ENCODE results near the gene FOXN3. TPM values are rescaled to one million over a fixed set of nuclear protein-coding genes. Genes with fewer than 3 reads are reported as not detected.
A peak's percentile ranks its signal among the peaks of the same experiment; 100 is the strongest.

The FOXN3 gene
- total RNA-seq, 4 donors from 2014 or later, result 99.6 to 172 (median 103) TPM

- in situ Hi-C loops (cut with MboI; ENCODE audit: low sequenced_read_pairs in 4 of 4), result no loop called here
- Histone ChIP-seq H3K27ac (peak overlapping the region; percentile 74 to 82 (median 78)), H3K4me3 (no peak overlapping the region), H3K36me3 (no peaks in the 10 kb centered on the region), H3K27me3 (no peaks in the 10 kb centered on the region), H3K9me3 (no peaks in the 10 kb centered on the region), H3K4me1 (peaks cover 66 to 68% of the 10 kb centered on the region in 2 donors)
- TF ChIP-seq POLR2A (IDR thresholded peaks at IDR 0.05) (no peak), CTCF (IDR thresholded peaks at IDR 0.05 in 4 of 5, conservative IDR thresholded peaks at IDR 0.05 in 1 of 5) (no peak)
- ATAC-seq (no peak), DNase-seq (no peak)
- intact Hi-C loops (cut with DNase I; ENCODE audit: low total_unique reads), result no loop called here
Observed at GRCh38 chr14:89370781-89371180, 46.3 kb downstream of the FOXN3 start.

GRCh38 chr14:89370381-89370780 lies 46.7 kb downstream of the FOXN3 start:
- no peak for DNase-seq
- H3K9me3 ChIP-seq, result no peaks in the 10 kb centered on the region
- TF ChIP-seq CTCF (IDR thresholded peaks at IDR 0.05 in 4 of 5, conservative IDR thresholded peaks at IDR 0.05 in 1 of 5) (no peak), POLR2A (IDR thresholded peaks at IDR 0.05) (no peak)
- no peak for ATAC-seq
- no peaks in the 10 kb centered on the region for H3K27me3 ChIP-seq
- H3K27ac ChIP-seq, result peak overlapping the region; percentile 74 to 82 (median 78)
- H3K4me3 ChIP-seq, result no peak overlapping the region
- intact Hi-C loops (cut with DNase I; ENCODE audit: low total_unique reads) (no loop called here), in situ Hi-C loops (cut with MboI; ENCODE audit: low sequenced_read_pairs in 4 of 4) (no loop called here)
- H3K4me1 ChIP-seq, result peaks cover 68 to 70% of the 10 kb centered on the region in 2 donors
- no peaks in the 10 kb centered on the region for H3K36me3 ChIP-seq

GRCh38 chr14:89369656-89370055 lies 47.4 kb downstream of the FOXN3 start:
- no peak overlapping the region for H3K4me3 ChIP-seq
- in situ Hi-C loops (cut with MboI; ENCODE audit: low sequenced_read_pairs in 4 of 4), result no loop called here
- H3K9me3 ChIP-seq, result no peaks in the 10 kb centered on the region
- H3K27me3 ChIP-seq, result no peaks in the 10 kb centered on the region
- ATAC-seq (no peak), DNase-seq (no peak)
- TF ChIP-seq POLR2A (IDR thresholded peaks at IDR 0.05), result no peak
- TF ChIP-seq CTCF (IDR thresholded peaks at IDR 0.05 in 4 of 5, conservative IDR thresholded peaks at IDR 0.05 in 1 of 5), result no peak
- H3K4me1 ChIP-seq, result peaks cover 74 to 77% of the 10 kb centered on the region in 2 donors
- H3K27ac ChIP-seq, result peak overlapping the region; percentile 74 to 82 (median 78)
- intact Hi-C loops (cut with DNase I; ENCODE audit: low total_unique reads), result no loop called here
- H3K36me3 ChIP-seq, result no peaks in the 10 kb centered on the region

GRCh38 chr14:89368490-89369477 lies 48.2 kb downstream of the FOXN3 start:
- peak; percentile 58 to 80 for ATAC-seq
- Histone ChIP-seq H3K36me3 (no peaks in the 10 kb centered on the region), H3K27ac (peak overlapping the region; percentile 74 to 82 (median 78)), H3K9me3 (no peaks in the 10 kb centered on the region), H3K4me3 (no peak overlapping the region), H3K27me3 (no peaks in the 10 kb centered on the region), H3K4me1 (peaks cover 80 to 86% of the 10 kb centered on the region in 2 donors)
- in situ Hi-C loops (cut with MboI; ENCODE audit: low sequenced_read_pairs in 4 of 4) (no loop called here), intact Hi-C loops (cut with DNase I; ENCODE audit: low total_unique reads) (no loop called here)
- no peak for TF ChIP-seq CTCF (IDR thresholded peaks at IDR 0.05 in 4 of 5, conservative IDR thresholded peaks at IDR 0.05 in 1 of 5)
- TF ChIP-seq POLR2A (IDR thresholded peaks at IDR 0.05), result no peak
- DNase-seq, result no peak

All from gastrocnemius medialis (tissue), 4 donors.